NCI-H69 (cell line): ENCODE data around the gene PRDM10.
"Not testable (repeated sequence)": the region's sequence is repeated elsewhere in the genome, so short reads cannot be mapped to it uniquely, and the experiment has no call there.

Experiments used
- DNase-seq: peaks from one replicate; lab custom pipeline; 2025; lab: John Stamatoyannopoulos, UW

The PRDM10 gene

DNA sequence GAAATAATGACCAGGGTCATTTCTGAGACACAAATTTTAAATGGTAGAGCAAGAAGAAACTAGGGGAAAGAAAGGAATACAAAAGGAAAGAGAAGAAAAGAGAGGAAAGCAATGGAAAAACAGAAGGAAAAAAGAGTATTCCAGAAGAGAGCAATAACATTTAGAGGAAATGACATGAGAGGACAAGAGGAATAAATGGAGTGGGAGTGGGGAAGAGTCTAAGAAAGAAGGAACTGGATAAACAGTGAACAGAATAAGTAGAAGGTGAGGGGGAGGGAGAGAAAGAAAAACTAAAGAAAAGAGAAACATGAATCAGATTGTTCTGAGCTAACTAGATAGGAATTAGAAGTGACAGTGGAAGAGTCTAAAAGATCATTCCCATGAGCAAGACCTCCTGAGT, 28.4 kb downstream of the PRDM10 start:
- no peak for DNase-seq

DNA sequence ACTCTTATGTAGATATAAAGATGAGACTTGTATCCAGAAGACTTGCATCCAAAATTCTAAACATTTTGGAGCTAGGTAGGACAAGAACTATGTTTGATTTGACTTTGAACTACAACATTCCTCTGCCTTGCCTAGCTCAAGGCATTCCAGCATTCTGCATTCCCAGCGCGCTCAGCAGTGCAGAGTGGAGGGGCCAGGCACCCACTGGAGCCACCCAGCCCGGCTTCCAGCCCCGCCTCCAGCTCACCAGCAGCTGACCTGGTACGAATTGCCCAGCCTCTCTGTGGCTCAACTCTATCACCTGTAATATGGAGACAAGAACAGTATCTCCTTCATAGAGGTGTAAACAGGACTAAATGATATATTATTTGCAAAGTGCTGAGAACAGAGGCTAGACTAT, 28.8 kb downstream of the PRDM10 start:
- DNase-seq, result no peak

- DNase-seq, result no peak
Measured at GRCh38 chr11:129973068-129973467, 29.6 kb downstream of the PRDM10 start.

DNA sequence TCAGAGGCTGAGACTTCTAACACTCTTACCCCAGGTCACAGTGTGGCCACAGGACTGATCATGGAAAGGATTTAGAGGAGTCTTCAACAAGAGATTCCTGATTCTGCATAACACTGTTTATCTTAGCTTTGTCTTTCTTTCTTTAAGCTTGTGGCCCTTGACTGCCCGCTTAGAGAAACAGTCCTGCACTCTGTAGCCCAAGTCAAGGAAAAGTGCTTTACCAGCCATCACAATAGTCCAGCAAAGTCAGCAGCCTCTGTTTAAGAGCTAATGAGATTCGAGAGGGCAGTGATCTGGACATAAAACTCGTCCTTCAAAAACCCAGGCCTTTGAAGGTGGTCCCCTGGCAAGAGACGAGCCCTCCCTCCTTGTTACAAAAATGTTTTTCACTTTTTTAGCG, 30.0 kb downstream of the PRDM10 start:
- no peak for DNase-seq

DNA sequence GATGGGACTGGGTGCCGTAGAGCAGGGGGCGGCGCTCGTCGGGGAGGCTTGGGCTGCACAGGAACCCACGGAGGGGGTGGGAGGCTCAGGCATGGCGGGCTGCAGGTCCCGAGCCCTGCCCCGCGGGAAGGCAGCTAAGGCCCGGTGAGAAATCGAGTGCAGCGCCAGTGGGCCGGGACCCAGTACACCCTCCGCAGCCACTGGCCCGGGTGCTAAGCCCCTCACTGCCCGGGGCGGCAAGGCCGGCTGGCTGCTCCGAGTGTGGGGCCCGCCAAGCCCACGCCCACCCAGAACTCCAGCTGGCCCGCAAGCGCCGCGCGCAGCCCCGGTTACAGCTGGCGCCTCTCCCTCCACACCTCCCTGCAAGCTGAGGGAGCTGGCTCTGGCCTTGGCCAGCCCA, 30.8 kb downstream of the PRDM10 start:
- not testable (repeated sequence) for DNase-seq

DNA sequence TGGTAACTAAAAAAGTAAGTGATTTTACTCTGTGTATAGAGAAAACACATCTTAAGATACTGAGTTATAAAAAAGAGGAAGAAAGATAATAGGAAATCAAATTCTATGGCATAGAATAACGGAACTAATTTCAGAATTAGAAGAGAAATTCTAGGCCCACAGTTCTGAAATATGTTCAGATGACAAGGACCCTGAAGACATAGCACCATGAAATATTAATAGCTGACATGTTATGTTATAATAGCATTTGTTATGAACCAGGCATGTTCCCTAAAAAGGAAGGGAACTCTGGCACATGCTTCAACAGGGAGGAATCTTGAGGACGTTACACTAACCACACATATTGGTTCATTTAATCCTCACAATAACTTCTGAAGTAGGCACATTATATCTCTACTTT, 32.7 kb downstream of the PRDM10 start:
- DNase-seq, result no peak

GRCh38 chr11:129968591-129969419, 33.8 kb downstream of the PRDM10 start:
- peak; percentile 40 for DNase-seq

DNA sequence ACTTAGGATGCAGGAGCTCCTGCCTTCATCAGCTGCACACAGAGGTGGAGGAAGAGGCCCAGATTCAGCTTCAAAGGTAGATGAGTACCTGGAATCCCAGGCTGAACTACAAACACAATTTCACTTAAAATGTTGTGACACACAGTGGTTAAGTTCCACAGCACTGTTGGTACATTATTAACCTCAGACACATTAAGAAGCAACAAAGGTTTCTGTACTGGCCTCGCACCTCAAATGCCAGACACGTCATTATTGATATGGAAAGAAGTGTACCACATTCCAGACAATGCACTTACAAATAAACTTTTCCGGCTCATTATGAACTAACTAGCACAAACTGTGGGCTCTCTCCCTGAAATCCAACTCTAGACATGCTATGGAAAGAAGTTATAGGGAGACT, 34.6 kb downstream of the PRDM10 start:
- no peak for DNase-seq

- no peak for DNase-seq
Measured at GRCh38 chr11:129965248-129965647, 37.4 kb downstream of the PRDM10 start.

- no peak for DNase-seq
Measured at GRCh38 chr11:129960216-129961214, 42.1 kb downstream of the PRDM10 start.

DNA sequence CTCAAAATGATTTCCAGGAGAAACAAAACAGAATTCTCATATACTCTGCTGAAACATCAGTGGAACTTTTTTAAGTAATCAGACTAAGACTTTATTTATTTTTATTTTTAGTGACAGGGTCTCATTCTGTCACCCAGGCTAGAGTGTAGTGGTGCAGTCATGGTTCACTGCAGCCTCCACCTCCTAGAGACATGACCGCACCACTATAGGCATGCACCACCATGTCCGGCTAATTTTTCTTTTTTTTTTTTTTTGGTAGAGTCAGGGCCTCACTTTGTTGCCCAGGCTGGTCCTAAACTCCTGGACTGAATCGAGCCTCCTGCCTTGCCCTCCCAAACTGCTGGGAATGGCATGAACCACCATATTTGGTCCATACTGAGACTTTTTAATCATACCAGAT, 42.9 kb downstream of the PRDM10 start:
- DNase-seq, result no peak

DNA sequence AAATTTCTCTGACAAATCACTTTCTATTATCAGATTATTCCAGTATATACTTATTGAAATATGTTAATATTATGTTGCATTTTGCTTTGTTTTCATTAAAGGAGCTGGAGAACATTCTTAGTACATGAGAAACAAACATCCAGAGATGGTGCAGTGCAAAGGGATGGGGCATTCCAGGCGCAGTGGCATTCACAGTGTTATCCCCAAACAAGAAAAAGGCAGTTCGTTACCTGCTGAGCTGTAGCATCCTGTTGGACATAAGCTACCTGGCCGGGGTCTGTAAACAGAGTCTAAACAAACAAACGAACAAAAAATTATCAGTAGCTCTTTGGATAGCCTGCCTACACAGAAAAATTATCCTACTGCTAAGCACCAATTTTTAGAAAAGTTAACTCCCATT, 47.4 kb downstream of the PRDM10 start:
- peak; percentile 31 for DNase-seq

DNA sequence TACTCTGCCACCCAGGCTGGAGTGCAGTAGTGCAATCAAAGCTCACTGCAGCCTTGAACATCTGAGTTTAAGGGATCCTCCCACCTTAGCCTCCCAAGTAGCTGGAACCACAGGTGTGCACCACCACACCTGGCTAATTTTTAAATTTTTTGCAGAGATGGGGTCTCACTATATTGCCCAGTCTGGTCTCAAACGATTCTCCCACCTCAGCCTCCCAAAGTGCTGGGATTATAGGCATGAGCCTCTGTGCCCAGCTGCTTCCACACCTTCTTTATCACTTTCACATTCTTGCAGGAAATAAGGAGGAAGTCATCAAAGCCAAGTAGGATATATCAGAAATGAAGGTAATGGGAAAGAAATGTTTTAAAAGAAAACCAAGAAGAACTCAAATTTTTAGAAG, 47.9 kb downstream of the PRDM10 start:
- not testable (repeated sequence) for DNase-seq

GRCh38 chr11:129951866-129952262, 50.8 kb downstream of the PRDM10 start:
- DNase-seq, result no peak

GRCh38 chr11:129951201-129951865, 51.3 kb downstream of the PRDM10 start:
- DNase-seq, result peak; percentile 93

DNA sequence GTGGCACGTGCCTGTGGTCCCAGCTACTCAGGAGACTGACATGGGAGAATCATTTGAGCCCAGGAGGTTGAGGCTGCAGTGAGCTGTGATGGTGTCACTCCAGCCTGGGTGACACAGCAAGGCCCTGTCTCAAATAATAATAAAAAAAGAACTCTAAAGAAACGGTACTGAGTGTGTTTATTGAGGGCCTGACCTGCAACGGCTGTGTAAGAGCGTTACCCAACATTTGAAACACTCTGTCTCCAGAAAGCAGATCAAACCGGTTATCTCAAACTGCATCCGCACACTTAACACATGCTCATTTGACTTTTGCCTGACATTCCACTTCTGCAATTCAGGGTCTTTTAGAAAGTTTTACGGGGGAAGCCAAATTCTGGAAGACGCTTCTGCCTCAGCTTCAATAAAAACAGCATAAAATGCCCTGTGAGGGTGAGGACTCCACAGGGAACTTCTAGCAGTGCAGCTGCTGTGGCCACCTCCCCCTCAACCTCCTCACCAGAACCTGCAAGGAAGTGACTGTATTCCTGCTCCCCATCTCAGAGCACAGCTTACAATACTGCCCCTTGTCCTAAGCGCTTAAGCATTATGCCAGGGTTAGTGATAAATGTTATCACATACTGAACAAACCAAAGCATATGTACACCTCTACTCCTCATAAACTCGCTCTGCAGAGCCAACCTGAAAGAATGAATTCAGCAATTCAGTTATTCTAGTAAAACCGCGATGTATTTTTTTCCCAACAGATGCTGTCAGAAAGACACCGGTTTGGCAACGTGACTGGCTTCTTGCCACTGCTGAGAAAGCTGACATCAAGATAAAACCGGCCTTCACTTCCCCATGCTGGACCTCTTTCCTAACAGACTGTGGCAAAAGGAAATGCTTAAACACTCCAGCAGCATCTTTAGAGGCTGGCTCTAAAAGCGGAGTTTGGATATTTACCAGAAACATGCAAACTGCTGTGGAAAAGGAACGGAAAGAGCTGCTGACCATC, 52.2 kb downstream of the PRDM10 start:
- DNase-seq, result peak; percentile 45

DNA sequence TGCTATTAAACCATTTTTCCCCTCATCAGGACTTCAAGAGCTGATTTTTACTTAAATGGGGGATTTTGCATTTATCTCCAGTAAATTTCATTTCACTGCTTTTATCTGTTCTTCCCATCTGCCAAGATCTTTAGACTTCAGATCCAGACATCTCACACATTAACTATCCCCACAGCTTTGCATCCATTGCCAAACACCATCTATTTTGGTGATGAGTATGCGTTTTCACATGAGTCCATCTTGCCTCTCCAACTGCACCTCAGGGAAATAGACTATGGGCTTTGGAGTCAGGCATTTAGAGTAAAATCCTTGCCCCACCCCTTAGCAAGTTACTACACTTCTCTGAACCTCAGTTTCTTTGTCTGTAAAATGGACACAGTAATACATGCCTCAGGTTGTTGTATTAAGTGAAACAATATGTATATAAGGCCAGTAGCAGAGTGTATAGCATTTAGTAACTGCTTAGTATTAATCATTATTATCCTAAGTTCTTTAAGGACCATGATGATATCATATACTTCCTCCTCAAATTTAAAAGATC, 53.6 kb downstream of the PRDM10 start:
- DNase-seq, result no peak

GRCh38 chr11:129947474-129947873, 55.2 kb downstream of the PRDM10 start:
- peak; percentile 62 for DNase-seq

- no peak for DNase-seq
Measured at GRCh38 chr11:129946965-129947364, 55.7 kb downstream of the PRDM10 start.

GRCh38 chr11:129946256-129946655, 56.4 kb downstream of the PRDM10 start:
- no peak for DNase-seq

- no peak for DNase-seq
Measured at GRCh38 chr11:129945373-129945772, 57.3 kb downstream of the PRDM10 start.
